Activated effector memory CD4-positive, alpha-beta T cell treated with anti-CD3 and anti-CD28 coated beads, Interleukin-2, amount 50 U/mL, for 16 hours (primary cell): Measurements from ENCODE around the gene OR6N1.

ENCODE experiments used
- DNase-seq: peaks from one replicate; pipeline ENCODE4 v3.0.0-alpha.2; 2020

The OR6N1 gene, protein sequence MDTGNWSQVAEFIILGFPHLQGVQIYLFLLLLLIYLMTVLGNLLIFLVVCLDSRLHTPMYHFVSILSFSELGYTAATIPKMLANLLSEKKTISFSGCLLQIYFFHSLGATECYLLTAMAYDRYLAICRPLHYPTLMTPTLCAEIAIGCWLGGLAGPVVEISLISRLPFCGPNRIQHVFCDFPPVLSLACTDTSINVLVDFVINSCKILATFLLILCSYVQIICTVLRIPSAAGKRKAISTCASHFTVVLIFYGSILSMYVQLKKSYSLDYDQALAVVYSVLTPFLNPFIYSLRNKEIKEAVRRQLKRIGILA

DNA sequence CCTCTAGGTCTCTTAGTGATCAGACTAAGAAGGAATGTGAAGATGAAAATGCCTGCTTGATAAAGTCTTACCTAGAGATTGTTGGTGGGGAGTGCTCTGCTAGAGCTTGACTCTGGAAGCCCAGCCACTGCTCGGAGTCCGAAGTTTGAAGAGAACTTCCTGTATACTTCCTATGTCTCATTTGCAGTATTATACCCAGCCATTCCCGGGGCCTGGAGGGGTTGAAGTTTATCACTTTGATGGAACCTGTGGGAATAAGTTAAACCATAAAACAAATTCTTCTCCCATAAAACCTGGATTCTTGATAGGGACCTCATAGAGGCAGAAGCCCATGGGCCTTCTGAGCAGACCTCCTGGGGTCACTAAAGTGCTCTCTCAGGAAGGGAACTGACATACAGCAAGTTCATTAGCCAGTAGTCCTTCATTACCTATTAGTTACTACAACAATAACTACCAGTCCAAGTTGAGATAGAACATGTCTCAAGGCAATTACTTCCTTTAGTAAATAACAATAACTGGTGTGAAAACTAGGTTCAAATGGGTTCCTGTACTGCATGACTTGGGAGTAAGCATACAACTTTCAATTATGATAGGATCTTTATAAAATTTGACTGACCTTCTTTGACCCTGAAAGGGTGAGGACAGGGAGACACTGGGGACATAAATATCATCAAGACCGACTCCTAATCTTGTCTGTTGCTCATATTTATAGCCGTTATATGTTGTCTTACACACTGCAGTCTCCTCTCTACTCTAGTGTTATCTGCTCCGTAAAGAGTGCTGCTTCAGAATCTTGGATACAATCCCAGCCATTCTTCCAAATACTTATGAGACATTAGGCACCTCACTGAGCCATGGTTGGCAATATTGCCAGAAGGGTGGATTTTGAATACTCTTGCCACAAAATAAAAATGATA lies at the start of gene OR6N1:
Gene OR6N1, minus strand, starts transcription at position 246 of the 917 bp plus-strand sequence. CDS start 5,513 bp downstream, outside the sequence.
- no peak for DNase-seq

DNA sequence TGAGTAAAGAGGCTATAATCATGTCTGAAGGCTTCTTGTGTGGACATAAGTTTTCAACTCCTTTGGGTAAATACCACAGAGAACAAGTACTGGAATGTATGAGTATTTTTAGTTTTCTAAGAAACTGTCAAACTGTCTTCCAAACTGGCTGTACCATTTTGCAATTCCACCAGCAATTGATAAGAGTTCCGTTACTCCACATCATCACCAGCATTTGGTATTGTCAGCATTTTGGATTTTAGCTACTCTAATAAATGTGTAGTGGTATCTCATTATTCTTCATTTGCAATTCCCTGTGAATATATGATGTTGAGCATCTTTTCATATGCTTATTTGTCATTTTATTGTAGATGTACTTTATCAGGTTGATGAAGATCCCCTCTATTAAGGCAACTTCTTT lies 49.7 kb upstream of the OR6N1 start:
- no peak for DNase-seq

DNA sequence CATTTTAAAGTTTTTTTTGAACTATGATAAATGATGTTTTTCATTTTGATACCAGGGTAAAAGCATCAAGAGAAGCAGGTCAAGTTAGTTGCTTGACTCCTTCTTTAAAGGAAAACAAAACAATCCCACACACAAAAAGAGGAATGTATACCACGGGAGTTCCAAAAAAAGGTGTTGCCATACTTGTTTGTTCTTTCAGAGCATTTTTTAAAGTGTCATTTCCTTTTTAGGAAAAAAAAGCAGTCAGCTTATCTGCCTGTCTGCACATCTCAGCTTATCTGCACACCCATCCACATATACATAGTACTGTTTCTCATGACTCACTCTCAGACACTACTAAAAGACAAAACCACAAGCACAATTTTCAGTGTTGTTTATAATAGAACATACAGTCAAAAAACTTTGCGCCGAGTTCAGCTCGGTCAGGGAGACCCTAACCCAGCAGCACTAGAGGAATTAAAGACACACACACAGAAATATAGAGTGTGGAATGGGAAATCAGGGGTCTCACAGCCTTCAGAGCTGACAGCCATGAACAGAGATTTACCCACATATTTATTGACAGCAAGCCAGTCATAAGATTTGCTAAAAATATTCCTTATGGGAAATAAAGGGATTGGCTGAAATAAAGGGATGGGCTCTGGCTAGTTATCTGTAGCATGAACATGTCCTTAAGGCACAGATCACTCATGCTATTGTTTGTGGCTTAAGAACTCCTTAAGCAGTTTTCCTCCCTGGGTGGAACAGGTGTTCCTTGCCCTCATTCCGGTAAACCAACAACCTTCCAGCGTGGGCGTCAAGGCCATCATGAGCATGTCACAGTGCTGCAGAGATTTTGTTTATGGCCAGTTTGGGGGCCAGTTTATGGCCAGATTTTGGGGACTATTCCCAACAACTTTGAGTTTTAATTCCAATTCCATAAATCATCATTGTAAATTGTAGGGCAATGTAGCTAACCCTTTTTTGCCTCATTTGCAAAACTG lies 47.8 kb upstream of the OR6N1 start:
- no peak for DNase-seq

DNA sequence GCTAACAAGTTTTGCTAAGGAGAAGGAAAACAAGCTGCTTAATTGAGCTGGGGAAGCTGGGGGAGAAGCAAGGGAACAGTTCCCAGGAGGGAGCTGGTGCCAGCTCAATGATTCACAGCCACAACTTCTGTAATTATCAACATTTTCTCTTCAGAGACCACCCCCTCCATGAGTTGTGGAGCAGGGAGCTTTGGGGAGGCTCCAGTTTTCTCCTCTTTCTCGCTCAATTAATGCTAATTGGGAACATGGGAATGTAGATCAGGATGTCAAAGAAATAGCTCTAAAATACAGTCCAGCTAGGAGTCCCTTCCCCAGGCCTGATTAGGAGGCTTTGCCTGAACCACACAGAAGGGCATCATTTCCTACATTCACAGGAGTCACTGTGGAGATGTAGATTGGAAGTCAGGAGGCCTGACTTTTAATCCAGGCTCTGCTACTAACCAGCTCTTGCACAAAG lies 47.0 kb upstream of the OR6N1 start:
- DNase-seq, result no peak

DNA sequence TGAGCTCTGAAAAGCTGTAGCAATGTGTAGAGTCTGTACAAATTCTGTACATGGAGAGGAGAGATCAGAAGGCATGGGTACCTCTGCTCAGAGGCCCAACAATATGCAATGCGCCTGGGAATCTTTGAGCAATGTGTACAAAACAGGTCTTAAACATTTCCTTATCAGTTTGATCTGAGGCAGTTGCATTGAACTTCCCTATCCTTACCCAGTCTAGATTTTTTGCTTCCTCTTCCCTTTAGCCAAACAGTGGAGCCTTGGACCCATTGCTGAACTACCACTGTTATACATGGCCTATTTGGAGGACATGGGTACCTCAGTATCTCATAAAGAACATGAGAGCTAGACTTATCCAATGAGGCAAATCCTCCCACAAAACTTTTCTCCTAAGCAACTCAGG lies 46.6 kb upstream of the OR6N1 start:
- DNase-seq, result no peak

DNA sequence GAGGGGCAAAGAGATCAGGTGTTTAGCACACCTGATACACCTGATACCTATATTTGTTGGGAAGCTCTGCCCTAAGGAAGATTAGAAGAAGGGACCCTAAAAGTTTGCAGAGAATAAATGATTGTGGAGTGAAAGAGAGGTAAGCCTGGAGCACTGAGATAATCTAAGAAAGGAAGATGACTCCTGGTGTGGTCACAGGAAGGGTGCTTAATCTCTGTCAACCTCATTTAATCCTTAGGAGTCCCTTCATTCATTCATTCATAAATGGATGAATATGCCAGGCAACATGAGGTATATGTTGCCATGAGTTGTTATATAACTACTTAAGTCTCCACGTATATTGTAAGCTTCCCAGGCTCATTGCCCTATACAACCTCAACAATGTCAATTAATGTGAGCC lies 43.0 kb upstream of the OR6N1 start:
- no peak for DNase-seq

DNA sequence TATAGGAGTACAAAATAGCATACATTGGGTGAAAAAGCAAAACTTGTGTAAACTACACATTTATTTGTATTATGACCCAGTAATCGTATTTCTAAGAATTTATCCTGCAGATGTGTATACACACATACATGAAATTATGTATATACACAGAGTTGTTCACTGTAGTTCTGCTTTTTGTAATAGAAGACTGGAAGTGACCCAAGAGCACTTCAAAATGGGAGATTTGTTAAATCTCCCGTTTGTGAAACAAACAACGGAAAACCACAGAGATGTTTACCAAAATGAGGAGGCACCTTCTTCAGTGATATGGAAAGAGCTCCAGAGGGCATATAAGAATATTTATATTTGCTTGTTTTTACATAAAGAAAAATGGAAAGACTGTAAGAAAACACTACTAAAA lies 41.2 kb upstream of the OR6N1 start:
- no peak for DNase-seq

DNA sequence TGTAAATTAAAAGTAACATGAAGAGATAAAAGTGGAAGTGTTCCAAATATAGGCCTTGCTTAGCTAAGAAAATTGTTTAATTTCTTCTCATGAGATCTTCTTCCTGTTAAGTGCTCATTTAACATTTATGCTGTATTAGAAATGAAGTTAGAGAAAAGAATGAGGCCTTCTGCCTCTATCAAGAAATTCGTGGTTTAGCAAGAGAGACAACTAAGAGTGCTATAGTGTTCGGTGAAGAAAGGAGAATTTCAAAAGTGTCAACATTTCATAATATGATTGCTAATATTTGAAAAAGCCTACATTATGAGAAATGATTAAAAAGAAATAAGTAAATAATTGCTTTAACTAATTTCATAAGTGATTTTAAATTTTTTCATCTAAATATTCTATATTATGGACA lies 40.3 kb upstream of the OR6N1 start:
- DNase-seq, result no peak

DNA sequence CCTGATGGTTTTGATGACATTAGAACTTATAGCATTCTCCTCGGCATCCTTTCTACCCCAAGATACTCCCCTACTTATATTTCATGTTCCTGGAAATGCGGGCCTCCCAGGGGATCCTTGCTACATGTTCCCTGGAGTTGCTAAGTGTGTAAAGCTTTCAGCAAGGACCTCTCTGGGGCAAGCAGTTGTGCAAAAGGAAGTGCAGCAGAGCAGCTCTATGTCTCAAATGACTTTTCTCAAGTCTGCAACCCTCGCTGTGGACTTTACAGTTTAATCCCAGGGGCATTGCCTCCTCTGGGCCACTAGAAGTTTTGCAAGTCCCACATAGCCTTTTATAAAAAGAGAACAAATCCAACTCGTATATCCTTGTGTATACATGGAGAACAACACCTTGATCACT lies 38.3 kb upstream of the OR6N1 start:
- no peak for DNase-seq

DNA sequence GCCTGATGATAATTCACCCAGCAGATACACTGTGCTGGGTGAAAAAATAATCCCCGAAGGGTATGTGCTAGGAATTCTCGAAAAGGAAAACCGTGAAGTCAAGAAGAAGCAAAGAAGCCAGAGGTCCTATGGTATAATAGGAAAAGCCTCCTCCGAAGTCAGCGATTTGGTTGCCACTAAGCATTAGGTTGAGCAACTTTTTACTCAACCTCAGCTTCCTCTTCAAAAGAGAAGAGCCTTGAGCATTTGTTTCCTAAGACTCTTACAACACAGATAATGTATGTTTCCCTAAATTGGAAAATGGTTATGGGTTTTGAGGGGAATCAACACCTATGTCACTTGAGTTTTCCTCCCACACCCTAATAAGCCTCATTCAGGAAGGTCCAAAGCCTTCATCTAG lies 37.9 kb upstream of the OR6N1 start:
- DNase-seq, result no peak

DNA sequence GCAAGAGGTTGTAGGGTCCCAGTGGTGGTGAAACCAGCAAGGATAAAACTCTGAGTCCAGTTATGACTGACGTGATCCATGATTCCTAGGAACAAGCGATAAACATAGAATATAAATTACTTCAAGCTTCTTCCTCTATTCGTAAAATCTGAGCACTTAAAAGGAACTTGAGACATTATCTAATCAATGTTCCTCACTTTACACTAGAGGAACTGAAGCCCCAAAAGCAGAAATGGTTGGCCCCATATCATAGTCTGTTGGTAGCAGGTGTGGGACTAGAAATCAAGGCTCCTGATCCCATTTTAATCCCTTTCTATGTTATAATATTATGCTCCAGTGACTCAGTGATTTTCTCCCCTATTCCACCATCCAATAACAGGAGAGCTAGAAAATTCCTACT lies 37.3 kb upstream of the OR6N1 start:
- no peak for DNase-seq

DNA sequence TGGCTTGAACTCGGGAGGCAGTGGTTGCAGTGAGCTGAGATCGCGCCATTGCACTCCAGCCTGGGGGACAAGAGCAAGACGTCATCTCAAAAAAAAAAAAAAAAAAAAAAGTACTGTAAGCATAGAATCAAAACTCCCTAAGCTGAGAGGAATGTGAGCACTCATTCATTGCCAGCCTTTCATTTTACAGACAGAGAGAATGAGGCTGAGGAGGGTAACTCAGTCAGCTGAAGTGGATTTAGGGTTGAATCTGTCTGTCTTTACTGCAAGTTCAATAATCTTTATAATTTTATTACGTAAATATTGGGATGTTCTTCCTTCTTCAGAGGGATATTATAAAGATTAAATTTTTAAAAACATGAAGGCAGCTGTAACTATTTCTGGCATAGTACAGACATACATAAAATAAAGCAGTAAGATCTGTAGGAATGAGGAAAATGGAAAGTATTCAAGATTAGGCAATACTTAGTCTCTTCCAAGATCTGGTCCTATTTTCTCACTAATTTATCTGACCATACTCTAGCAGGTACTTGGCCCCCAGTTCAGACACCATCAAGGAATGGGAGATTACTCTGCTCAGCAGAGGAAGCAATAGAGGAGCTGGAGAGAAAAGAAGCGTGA lies 35.0 kb upstream of the OR6N1 start:
- DNase-seq, result no peak

DNA sequence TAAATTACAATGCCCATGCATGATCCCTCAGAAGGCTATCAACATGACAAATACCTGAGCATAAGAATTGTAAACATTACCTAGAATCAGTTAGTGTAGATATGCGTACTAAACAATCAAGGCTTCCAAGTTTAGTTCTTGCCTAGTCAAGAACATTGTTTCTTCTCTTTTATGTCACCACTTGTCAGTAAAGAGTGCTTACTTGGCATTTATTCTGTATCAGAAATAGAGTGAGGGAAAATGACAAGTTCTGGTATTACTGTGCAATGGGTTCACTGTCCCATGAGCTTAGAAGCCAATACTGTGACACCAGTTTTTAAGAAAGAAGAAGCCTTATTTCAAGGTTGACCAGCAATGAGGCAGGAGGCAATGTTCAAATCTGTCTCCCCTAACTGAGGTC lies 31.7 kb upstream of the OR6N1 start:
- DNase-seq, result no peak

DNA sequence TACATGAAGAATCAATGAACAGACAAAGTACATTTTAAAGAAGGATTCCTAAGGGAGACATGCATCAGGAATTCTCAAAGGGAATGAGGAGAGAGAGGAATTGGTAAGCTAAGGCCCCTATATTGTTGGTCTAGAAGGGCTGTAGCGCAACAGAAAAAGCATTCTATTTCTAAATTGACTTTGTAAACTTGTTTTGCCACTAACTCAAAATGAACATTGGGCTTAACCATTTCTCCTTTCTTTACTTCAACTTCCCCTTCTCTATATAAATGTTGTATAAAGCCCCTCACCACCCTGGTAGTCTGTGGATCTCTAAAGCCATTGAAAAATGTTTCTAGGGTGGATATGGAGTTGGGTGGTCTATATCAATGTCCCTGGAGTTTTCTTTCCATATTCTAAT lies 29.4 kb upstream of the OR6N1 start:
- no peak for DNase-seq

DNA sequence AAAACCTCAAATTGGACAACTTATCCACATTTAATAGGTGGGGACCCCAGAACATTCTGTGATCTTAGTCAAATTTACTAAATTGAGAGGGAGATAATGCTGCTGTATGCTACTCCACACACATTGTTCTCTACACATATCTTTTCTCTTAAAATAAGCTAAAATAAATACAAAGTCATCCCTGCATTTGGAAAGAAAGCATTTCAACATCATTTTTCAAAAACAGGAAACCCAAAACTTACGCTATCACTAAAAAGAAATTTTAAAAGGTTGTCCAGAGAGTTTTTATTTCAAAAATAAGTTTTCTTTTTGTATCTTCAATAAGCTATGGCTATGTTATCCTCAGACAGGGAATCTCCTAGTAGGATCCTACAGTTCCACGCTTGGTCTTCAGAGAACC lies 28.5 kb upstream of the OR6N1 start:
- no peak for DNase-seq

DNA sequence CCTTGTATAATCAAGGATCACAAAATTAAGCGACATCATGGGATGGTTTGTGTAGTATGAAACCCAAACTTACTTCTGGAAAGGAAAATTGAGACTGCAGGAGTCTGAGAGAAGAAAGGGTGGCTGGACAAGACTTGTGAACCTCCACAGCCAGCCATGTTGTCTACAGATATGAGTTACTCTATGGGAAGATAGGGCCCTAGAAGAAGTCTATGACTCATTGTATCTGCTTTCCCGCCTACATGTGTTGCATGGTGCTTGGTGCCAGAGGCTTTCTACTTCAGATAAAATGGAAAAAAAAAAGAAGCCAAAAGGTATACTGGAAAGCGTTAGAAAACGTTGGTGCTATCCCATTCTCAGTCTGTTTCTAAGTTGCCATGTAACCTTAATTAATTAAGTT lies 27.7 kb upstream of the OR6N1 start:
- DNase-seq, result no peak

DNA sequence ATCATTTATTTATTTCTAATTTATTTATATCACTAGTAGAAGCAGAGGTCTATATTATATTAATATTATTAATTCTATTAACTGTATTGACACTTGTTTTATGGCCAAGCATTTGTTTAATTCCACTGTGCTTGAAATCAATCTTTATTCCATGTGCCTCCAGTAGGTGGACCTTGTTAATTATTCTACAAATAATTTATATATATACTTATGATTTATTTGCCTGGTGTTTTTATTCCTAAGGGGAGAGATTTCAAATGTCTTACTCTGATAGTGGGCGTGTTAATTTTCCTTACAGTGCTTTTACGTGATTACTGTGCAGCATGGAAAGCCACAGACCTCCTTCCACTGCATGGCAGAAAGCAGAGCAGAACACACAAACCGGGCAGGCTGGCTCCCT lies 26.5 kb upstream of the OR6N1 start:
- no peak for DNase-seq

DNA sequence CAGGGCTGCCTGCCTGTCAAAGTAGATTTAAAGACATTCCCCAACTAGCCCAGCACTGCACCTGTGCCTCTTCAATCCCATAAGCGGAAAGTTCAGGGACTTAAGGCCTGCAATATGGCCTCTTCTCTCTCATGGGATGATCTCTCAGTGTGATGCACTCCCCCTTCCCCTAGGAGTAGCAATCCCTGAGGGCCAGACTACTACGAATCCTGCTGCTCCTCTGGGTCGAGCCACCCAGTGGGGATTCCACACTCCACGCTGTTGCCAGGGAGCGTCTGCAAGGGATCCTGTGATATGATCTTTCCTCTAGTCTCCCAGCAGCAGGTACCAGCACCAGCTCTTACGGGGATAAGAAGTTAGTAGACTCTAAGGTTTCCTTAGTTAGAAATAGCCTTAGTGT lies 22.3 kb upstream of the OR6N1 start:
- DNase-seq, result no peak

DNA sequence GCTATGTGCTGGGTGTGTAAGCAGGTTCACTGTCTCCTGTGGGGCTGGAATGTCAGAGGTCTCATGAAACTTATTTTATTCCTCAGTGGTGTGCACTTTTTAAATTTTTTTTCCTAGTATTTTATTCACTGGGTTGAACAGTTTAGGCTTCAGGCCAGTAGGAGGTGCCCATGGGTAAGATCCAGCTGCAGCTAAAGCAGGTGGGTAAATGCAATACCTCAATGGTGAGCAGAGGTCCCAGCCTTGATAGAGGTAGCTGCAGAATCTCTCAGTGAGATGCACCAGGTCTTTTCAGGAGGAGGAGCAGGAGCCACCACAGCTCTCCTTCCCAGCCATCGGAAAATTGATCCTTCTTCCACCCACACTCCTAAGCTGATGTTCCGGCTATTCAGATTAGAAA lies 21.6 kb upstream of the OR6N1 start:
- peak; percentile 74 for DNase-seq

DNA sequence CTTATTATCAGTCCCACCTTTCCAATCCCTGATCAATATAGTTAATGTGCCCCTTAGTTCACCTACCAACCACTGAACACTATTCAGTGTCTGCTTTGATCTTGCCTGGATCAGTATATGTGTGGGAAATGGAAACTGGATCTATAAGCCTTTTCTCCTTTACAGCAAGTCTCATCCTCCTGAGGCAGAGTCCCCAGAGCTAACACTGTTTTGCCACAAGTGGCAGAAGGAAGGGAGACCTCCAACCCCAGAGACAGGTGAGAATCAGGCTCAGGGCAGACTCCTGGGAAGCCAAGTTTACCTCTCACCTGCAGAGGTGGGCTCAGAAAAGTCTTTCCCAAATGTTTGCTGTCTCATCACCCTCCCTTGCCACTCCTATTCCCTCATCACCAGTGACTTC lies 9.1 kb upstream of the OR6N1 start, which contains the start of gene OR6N2:
Gene OR6N2, minus strand, starts transcription at position 101 of the 400 bp plus-strand sequence. CDS start 3,569 bp downstream, outside the sequence.
- no peak for DNase-seq

DNA sequence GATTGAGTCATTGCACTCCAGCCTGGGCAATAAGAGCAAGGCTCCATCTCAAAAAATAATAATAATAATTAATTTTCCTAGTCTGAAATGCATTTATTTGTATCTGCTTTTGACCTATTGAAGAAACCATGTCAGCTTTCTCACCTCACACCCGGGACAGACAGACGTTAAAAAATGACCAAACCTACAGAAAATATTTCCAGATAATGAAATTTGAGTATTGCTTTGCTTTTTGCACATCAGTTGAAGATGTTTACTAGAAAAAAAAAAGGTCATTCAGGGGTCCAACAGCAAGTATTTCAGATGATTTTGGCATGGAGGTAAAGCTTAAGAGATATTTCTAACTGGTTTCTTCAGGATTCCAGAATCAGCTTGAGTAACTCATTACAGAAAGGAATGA lies 17.6 kb downstream of the OR6N1 start, which contains the start of gene OR6K6:
Gene OR6K6, plus strand, starts transcription at position 301 of the 400 bp plus-strand sequence. CDS start 168 bp downstream, outside the sequence.
- DNase-seq, result no peak

DNA sequence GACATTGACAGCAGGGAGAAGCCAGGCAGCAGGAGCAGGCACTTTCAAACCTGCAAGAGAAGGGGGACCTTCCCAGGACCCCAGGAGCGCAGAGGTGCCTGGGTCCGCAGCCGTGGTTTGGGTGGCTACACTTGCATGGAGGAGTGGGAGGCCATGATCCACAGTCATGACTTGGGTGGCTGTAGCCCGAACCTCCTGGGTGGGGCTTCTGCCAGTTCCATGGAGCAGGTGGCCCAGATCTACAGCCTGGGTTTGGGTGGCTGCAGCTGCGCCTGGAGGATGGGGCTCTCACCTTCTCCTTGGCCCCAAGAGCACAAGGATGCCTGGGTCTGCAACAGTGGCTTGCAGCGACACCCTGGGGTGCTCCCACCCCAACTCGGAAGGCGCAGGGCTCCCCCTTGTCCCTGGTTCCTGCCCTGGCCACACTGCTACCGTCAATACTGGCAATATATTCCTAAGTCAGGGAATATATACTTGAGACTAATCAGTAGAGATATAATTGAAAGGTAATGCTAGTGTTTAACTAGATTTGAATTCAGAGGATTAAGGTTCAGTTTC lies 19.8 kb downstream of the OR6N1 start:
- DNase-seq, result no peak
